BJ (cell line): ENCODE measurements around the gene PCF11. TPM values are rescaled to one million over a fixed set of nuclear protein-coding genes. Genes with fewer than 3 reads are reported as not detected.

Experiments
- CTCF ChIA-PET: fragments of 350-600 bp; formaldehyde crosslinking; extraction: SDS; loops from one replicate; lab custom pipeline; 2021; ENCODE audit warnings: antibody characterized with exemption, inconsistent platforms; lab: Yijun Ruan, JAX
- POLR2A ChIA-PET: fragments of 300-600 bp; sonication (Branson Sonifier 250); formaldehyde crosslinking; extraction: SDS; loops from one replicate; lab custom pipeline; 2021; ENCODE audit warnings: antibody characterized with exemption; lab: Charles Lee
- DNase-seq: peaks from one replicate; pipeline ENCODE4 v3.0.0-alpha.2; 2011; ENCODE audit warnings: low read depth
- H3K27me3 ChIP-seq: 2 replicates; pipeline ENCODE4 v1.6.0; 2011; ENCODE audit warnings: low read length; ENCODE audit not compliant: control insufficient read depth, insufficient read depth
- H3K36me3 ChIP-seq: 2 replicates; pipeline ENCODE4 v1.5.1; 2011; ENCODE audit warnings: low read length; ENCODE audit not compliant: control insufficient read depth, insufficient read depth
- H3K4me3 ChIP-seq: 2 replicates; pipeline ENCODE4 v1.5.1; 2011; ENCODE audit warnings: low read depth, mild to moderate bottlenecking, control low read depth, low read length
- polyA plus RNA-seq: library from polyadenylated mRNA; depleted of rRNA; stranded (reverse); fragments of >200 nt; gene quantifications from 2 replicates; pipeline ENCODE4 v1.2.3, GENCODE V29; 2011
- TF ChIP-seq, protein P1 (sequence below): IDR thresholded peaks from 2 replicates; pipeline ENCODE4 v1.5.1; 2011; ENCODE audit warnings: low read depth, mild to moderate bottlenecking, control low read depth, inconsistent platforms, low read length, moderate library complexity; ENCODE audit not compliant: insufficient read depth

The PCF11 gene
- polyA plus RNA-seq, 1 experiment: 14.6 TPM

DNA sequence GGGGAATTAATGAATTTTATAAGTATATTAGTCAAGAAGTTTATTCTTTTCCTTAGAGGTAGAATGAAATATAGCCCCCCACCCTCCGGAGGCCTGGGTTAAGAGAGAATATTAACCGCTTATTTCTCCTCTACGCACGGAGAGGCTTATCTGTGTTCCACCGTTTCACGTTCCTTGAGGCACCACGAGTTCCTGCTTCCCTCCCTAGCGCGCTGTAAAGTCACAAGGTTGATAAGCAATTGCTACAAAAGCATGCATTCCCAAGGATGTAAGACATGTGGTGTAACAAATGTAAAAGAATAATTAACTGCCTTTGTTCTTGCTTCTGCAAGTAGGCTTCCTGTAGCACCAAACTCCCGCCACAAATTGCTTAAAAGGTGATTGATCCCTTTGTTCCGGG, 35.1 kb downstream of the PCF11 start:
- no peaks in the 10 kb centered on the region for H3K27me3 ChIP-seq
- peak overlapping the region; percentile 77 for H3K4me3 ChIP-seq
- ChIA-PET CTCF (interaction anchor here (1.1 to 1.6 kb wide), 2 partner anchors 12 to 58 kb away, joined by 3 read pairs; no protein-coding TSS in a partner anchor), POLR2A (no interaction called here)
- no peak for DNase-seq
- TF ChIP-seq, protein P1, sequence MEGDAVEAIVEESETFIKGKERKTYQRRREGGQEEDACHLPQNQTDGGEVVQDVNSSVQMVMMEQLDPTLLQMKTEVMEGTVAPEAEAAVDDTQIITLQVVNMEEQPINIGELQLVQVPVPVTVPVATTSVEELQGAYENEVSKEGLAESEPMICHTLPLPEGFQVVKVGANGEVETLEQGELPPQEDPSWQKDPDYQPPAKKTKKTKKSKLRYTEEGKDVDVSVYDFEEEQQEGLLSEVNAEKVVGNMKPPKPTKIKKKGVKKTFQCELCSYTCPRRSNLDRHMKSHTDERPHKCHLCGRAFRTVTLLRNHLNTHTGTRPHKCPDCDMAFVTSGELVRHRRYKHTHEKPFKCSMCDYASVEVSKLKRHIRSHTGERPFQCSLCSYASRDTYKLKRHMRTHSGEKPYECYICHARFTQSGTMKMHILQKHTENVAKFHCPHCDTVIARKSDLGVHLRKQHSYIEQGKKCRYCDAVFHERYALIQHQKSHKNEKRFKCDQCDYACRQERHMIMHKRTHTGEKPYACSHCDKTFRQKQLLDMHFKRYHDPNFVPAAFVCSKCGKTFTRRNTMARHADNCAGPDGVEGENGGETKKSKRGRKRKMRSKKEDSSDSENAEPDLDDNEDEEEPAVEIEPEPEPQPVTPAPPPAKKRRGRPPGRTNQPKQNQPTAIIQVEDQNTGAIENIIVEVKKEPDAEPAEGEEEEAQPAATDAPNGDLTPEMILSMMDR: no peak
- H3K36me3 ChIP-seq: peaks cover 2% of the 10 kb centered on the region; the same call in 1 of the 2 replicates

DNA sequence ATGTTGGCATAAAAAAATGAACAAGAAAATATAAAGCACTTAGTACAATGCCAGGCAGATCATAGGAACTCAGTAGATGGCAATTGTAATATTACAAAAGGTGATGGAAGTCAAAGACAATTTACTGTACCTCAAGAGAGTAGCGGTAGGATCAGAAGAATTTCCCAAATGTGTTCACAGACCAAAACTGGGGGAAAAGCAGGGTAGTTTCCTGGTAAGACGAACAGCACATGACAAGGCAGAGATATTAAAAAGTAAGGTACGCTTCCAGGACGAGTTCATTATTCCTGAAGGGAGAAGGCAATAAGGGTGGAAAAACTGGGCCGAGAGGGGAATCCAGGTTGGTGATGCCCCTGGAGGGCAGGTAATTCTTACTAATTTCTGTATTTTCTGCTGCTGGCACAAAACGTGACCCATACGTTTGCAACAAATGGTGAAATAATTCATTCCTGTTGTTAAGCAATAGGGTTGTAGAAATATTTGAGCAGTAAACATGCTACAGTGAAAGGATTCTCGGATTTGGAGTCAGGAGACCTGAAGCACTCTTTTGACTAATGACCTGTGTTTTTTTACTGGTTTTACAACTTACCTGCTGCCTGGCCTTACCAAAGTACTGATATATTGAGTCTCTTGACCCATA, 35.8 kb downstream of the PCF11 start:
- ChIA-PET CTCF (interaction anchor here (1.0 kb wide), 1 partner anchor 324 kb away, joined by 4 read pairs; no protein-coding TSS in a partner anchor), POLR2A (no interaction called here)

DNA sequence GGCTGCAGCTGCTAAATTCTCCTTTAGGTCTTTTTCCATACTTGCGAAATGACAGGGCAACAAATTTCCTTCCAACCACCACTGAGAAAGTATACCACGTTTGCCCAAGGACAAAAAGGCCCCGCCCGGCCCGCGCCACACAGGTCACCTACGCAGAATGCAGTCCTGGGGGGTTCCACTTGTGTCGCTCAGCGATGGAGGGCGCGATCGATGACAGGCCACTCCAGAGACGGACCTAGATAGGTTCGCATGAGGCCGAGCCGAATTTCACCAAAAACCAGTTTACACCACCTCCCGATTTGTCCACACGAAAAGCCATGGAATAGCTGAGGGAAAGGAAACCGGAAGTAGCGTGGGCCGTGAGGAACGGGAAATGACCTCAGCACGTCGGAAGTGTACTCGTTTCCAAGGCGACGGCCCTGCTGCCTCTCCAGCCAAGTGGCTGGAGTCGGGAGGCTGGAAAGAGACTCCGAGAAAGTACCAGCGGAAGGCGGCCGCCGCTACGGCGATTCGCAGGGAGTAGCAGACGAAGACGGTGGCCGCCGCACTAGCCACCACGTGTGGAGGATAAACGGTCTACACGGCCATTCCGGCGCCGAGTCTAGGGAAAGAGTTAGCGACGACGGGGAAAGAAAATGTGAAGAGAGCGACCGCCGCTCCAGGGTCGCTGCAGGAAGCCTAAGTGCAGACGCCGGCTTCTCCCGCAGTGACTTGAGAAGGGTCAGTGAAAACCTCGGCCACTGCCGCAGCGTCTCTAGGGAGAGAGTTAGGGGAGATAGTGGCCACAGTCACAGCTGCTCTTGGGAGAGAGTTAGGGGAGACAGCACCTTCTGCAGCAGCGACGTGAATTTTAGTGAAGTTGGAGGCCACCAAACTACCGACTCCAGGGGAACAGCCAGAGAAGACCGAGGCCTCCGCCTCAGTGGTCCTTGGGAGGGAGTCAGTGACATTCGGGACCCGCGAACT, 36.7 kb downstream of the PCF11 start, which contains the start of gene ANKRD42:
Gene ANKRD42, plus strand, starts transcription at position 398 of the 966 bp plus-strand sequence. CDS start 959 bp downstream, outside the sequence.
- H3K27me3 ChIP-seq: no peaks in the 10 kb centered on the region
- DNase-seq: peak; percentile 63
- ChIA-PET CTCF (interaction anchor here (0.5 to 2.4 kb wide), 4 partner anchors 13 to 393 kb away, joined by 3 to 11 read pairs (median 4); partner anchors contain the start of gene CCDC90B), POLR2A (interaction anchor here (0.6 to 0.7 kb wide), 2 partner anchors 264 to 271 kb away, joined by 3 to 22 read pairs; no protein-coding TSS in a partner anchor)
- H3K4me3 ChIP-seq: peak within 1 kb of the TSS; percentile 77
- H3K36me3 ChIP-seq: no peaks in the 10 kb centered on the region
- TF ChIP-seq, protein P1: no peak

More for the DNA sequence above, 35.8 kb downstream of the PCF11 start:
- Histone ChIP-seq H3K27me3 (no peaks in the 10 kb centered on the region), H3K36me3 (no peaks in the 10 kb centered on the region), H3K4me3 (peak overlapping the region; percentile 77)
- DNase-seq: no peak
- TF ChIP-seq, protein P1: no peak

DNA sequence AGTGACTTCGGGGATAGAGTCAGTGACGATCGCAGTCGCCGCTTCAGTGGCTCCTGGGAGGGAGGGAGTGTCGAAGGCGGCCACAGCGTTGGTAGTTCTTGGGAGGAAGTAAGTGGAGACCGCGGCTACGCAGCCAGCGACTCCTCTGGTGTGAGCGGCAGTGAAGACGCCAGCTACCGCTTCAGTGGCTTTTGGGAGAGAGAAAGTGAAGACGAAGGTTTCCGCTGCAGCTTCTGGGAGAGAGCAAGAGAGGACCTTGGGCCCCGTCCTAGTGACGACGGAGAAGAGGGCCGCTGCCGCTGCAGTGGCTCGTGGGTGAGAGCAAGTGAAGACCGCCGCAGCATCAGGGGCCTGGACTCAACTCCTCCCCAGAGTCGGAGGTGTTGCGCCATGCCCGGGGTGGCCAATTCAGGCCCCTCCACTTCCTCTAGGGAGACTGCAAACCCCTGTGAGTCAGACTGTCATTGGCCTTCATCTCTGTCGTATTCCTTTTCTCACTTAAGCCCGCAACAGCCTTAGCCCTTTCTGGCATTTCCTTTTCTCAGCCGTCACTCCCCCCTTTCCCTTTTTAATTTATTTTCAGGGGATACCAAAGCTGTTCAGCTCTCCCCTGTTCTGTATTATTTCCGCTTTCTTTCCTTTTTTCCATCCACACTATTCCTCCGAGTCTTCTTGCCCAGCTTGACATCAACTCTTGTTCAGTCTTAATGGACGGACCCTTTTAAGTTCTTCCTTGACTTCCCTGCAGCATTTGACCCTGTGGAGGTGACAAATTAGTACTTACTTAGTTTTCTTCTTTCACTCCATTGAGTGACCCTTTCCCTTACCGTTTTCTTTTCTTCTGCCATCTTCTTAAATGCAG, 37.6 kb downstream of the PCF11 start:
- Histone ChIP-seq H3K27me3 (no peaks in the 10 kb centered on the region), H3K4me3 (peak overlapping the region; percentile 77), H3K36me3 (no peaks in the 10 kb centered on the region; the same call in 1 of the 2 replicates)
- DNase-seq: peak; percentile 17
- CTCF ChIA-PET: interaction anchor here (0.8 to 2.4 kb wide), 4 partner anchors 12 to 357 kb away, joined by 3 to 11 read pairs (median 4); partner anchors contain the start of gene CCDC90B
- TF ChIP-seq, protein P1: no peak
- POLR2A ChIA-PET: no interaction called here
